ENCODE results near the gene SLC39A10.

- no peak for TF ChIP-seq CTCF (IDR thresholded peaks at IDR 0.05)
- no peak for TF ChIP-seq POLR2A (IDR thresholded peaks at IDR 0.05)
These were observed 25.1 kb downstream of the SLC39A10 start for GRCh38 chr2:195682077-195682476.
